Fibroblast of skin of right biceps (primary cell): ENCODE data around the gene PARN.
"Not testable (repeated sequence)": the region's sequence is repeated elsewhere in the genome, so short reads cannot be mapped to it uniquely, and the experiment has no call there.

Experiments used
- DNase-seq: peaks from one replicate; pipeline ENCODE4 v3.0.0-alpha.2; 2013

The PARN gene

GRCh38 chr16:14572535-14572934, 57.5 kb downstream of the PARN start:
- no peak for DNase-seq

- DNase-seq: no peak
Observed at GRCh38 chr16:14569213-14569612, 60.8 kb downstream of the PARN start.

GRCh38 chr16:14566599-14566998, 63.5 kb downstream of the PARN start:
- no peak for DNase-seq

- DNase-seq: no peak
Observed at GRCh38 chr16:14565688-14566025, 64.4 kb downstream of the PARN start.

GRCh38 chr16:14564861-14565687, 65.0 kb downstream of the PARN start:
- peak; percentile 16 for DNase-seq

GRCh38 chr16:14564323-14564722, 65.7 kb downstream of the PARN start:
- DNase-seq: no peak

GRCh38 chr16:14562691-14563491, 67.2 kb downstream of the PARN start:
- peak; percentile 23 for DNase-seq

GRCh38 chr16:14560523-14560922, 69.5 kb downstream of the PARN start:
- DNase-seq: no peak

GRCh38 chr16:14559809-14560241, 70.2 kb downstream of the PARN start:
- no peak for DNase-seq

GRCh38 chr16:14553447-14553846, 76.6 kb downstream of the PARN start:
- no peak for DNase-seq

- DNase-seq: no peak
Observed at GRCh38 chr16:14549789-14550153, 80.3 kb downstream of the PARN start.

GRCh38 chr16:14548933-14549788, 80.9 kb downstream of the PARN start:
- no peak for DNase-seq

GRCh38 chr16:14545346-14545884, 84.6 kb downstream of the PARN start:
- no peak for DNase-seq

- not testable (repeated sequence) for DNase-seq
Observed at GRCh38 chr16:14544846-14545245, 85.2 kb downstream of the PARN start.

- DNase-seq: peak; percentile 65
Observed at GRCh38 chr16:14539631-14540030, 90.4 kb downstream of the PARN start.

GRCh38 chr16:14539156-14539555, 90.9 kb downstream of the PARN start:
- no peak for DNase-seq

- no peak for DNase-seq
Observed at GRCh38 chr16:14538604-14539003, 91.5 kb downstream of the PARN start.

- no peak for DNase-seq
Observed at GRCh38 chr16:14531613-14532012, 98.4 kb downstream of the PARN start.

- DNase-seq: no peak
Observed at GRCh38 chr16:14531101-14531500, 99.0 kb downstream of the PARN start.

GRCh38 chr16:14530046-14530445, 100.0 kb downstream of the PARN start:
- DNase-seq: no peak

GRCh38 chr16:14529010-14529669, 100.9 kb downstream of the PARN start:
- peak; percentile 89 for DNase-seq

- DNase-seq: no peak
Observed at GRCh38 chr16:14528306-14528705, 101.8 kb downstream of the PARN start.
